OCI-LY7 (cell line): ENCODE results near the gene NKPD1. TPM values are rescaled to one million over a fixed set of nuclear protein-coding genes. Genes with fewer than 3 reads are reported as not detected.

Source experiments
- BruUV-seq: library from RNA; stranded (reverse); fragments of 400-500 nt; replicated peaks from 2 replicates; lab custom pipeline; 2021; lab: Mats Ljungman, UMichigan
- CTCF ChIA-PET: fragments of 300-600 bp; sonication (Branson Sonifier 250); formaldehyde crosslinking; loops from one replicate; lab custom pipeline; 2022; ENCODE audit warnings: antibody characterized with exemption; ENCODE audit not compliant: unreplicated experiment; lab: Charles Lee
- POLR2A ChIA-PET: fragments of 300-600 bp; sonication (Branson Sonifier 250); formaldehyde crosslinking; loops from one replicate; lab custom pipeline; 2022; ENCODE audit warnings: antibody characterized with exemption; lab: Charles Lee
- DNase-seq: peaks from one replicate; pipeline ENCODE4 v3.0.0-alpha.2; 2015; ENCODE audit warnings: low spot score
- H2AFZ ChIP-seq: fragments of 200-600 bp; sonication (generic), shearing (Covaris generic); 2 replicates; pipeline ENCODE4 v1.6.1; 2014; ENCODE audit warnings: mild to moderate bottlenecking, antibody characterized with exemption, low read length, moderate library complexity
- H3K27ac ChIP-seq: fragments of 200-600 bp; sonication (generic); 2 replicates; pipeline ENCODE4 v1.5.1; 2014; ENCODE audit warnings: mixed run types, low read depth, mild to moderate bottlenecking, moderate library complexity, low read length, inconsistent platforms; ENCODE audit not compliant: poor library complexity, severe bottlenecking
- H3K36me3 ChIP-seq: fragments of 200-600 bp; sonication (generic); 2 replicates; pipeline ENCODE4 v1.6.1; 2014; ENCODE audit warnings: mild to moderate bottlenecking, antibody characterized with exemption, low read length, moderate library complexity, mixed read lengths; ENCODE audit not compliant: insufficient read depth
- H3K4me1 ChIP-seq: fragments of 200-600 bp; sonication (generic); 2 replicates; pipeline ENCODE4 v1.5.1; 2014; ENCODE audit warnings: mild to moderate bottlenecking, low read length; ENCODE audit not compliant: insufficient read depth, poor library complexity, severe bottlenecking
- H3K4me2 ChIP-seq: fragments of 200-600 bp; sonication (generic); 2 replicates; pipeline ENCODE4 v1.6.1; 2014; ENCODE audit warnings: mild to moderate bottlenecking, low read length
- H3K4me3 ChIP-seq: fragments of 200-600 bp; sonication (generic); 2 replicates; pipeline ENCODE4 v1.5.1; 2014; ENCODE audit warnings: mild to moderate bottlenecking, low read depth, low read length; ENCODE audit not compliant: poor library complexity, severe bottlenecking
- H3K79me2 ChIP-seq: fragments of 200-600 bp; sonication (generic); 2 replicates; pipeline ENCODE4 v1.6.1; 2016; ENCODE audit warnings: low read depth, mild to moderate bottlenecking, low read length, moderate library complexity, mixed read lengths; ENCODE audit not compliant: insufficient read depth
- H3K9me2 ChIP-seq: fragments of 200-600 bp; sonication (generic); 2 replicates; pipeline ENCODE4 v1.6.1; 2016; ENCODE audit warnings: mild to moderate bottlenecking, low read length, mixed read lengths; ENCODE audit not compliant: insufficient read depth
- H3K9me3 ChIP-seq: fragments of 200-600 bp; sonication (generic); 2 replicates; pipeline ENCODE4 v1.6.1; 2014; ENCODE audit warnings: mild to moderate bottlenecking, mixed run types, low read length, mixed read lengths
- H4K20me1 ChIP-seq: fragments of 200-600 bp; sonication (generic); 2 replicates; pipeline ENCODE4 v1.6.1; 2014; ENCODE audit warnings: mild to moderate bottlenecking, antibody characterized with exemption, low read length, moderate library complexity, mixed read lengths; ENCODE audit not compliant: insufficient read depth
- EZH2phosphoT487 ChIP-seq: fragments of 200-600 bp; sonication (generic); IDR thresholded peaks from 2 replicates; pipeline ENCODE4 v1.6.1; 2018; ENCODE audit warnings: low read depth, borderline replicate concordance, mild to moderate bottlenecking, mixed run types, antibody characterized with exemption, low read length, moderate library complexity, mixed read lengths
- intact Hi-C: fragments of 100-400 bp; cut with micrococcal nuclease; formaldehyde crosslinking; loops from one replicate; pipeline ENCODE4 v1.10.0; 2022; ENCODE audit not compliant: unreplicated experiment
- total RNA-seq, 2 experiments: library from RNA; depleted of rRNA in 1 of 2; stranded (reverse); fragments of >200 nt in 1 of 2; shearing (Covaris generic) in 1 of 2; gene quantifications; 2 replicates each; pipeline ENCODE4 v1.2.3, GENCODE V29; 2014 to 2022
- TF ChIP-seq, protein P1 (sequence below): fragments of 200-600 bp; sonication (generic); conservative IDR thresholded peaks from 2 replicates; pipeline ENCODE4 v1.5.1; 2014; ENCODE audit warnings: mild to moderate bottlenecking, antibody characterized with exemption, low read length, moderate library complexity, mixed read lengths

The NKPD1 gene
- total RNA-seq, 2 experiments from 2014 or later: 0.50 to 1.0 TPM

DNA sequence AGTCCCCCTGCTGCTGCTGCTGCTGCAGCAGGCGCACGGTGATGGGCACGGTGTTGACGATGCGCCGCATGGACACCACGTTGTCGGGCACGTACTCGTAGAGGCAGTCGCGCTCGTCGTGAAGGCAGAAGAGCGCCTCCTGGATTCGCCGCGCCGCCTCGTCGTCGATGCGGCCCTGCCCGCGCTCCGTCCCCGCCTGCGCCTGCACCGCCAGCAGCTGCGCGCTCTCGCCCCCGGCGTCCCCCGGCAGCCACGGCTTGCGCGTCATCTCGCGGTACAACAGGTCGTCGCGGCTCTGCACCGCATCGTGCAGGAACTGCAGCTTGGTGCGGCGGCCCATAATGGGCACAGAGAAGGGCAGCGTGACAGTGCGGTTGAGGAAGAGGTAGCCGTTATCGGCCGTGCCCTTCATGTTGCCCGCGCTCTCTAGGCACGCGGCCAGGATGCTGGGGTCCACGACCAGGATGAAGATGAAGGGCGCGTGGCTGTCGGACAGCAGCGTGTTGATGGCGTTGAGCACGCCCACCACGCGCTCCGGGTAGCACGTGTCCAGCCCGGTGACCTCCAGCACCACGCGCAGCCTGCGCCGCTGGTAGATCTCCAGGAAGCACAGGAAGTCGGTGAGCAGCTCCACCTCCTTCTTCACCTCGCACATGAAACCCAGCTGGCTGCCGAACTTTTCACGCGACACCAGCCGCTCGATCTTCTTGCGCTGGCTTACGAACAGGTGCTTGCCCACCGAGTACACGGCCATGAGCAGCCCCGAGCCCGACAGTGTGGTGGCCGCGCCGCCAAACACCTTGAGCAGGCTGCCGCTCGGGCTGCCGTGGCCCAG is 8.1 kb downstream of the NKPD1 start:
- peaks cover 11% of the 10 kb centered on the region for H3K4me1 ChIP-seq
- TF ChIP-seq, protein P1, sequence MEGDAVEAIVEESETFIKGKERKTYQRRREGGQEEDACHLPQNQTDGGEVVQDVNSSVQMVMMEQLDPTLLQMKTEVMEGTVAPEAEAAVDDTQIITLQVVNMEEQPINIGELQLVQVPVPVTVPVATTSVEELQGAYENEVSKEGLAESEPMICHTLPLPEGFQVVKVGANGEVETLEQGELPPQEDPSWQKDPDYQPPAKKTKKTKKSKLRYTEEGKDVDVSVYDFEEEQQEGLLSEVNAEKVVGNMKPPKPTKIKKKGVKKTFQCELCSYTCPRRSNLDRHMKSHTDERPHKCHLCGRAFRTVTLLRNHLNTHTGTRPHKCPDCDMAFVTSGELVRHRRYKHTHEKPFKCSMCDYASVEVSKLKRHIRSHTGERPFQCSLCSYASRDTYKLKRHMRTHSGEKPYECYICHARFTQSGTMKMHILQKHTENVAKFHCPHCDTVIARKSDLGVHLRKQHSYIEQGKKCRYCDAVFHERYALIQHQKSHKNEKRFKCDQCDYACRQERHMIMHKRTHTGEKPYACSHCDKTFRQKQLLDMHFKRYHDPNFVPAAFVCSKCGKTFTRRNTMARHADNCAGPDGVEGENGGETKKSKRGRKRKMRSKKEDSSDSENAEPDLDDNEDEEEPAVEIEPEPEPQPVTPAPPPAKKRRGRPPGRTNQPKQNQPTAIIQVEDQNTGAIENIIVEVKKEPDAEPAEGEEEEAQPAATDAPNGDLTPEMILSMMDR: no peak
- TF ChIP-seq EZH2phosphoT487: no peak
- intact Hi-C loops: no loop called here
- ChIA-PET POLR2A (no interaction called here), CTCF (interaction anchor here (0.7 kb wide), 1 partner anchor 25 kb away, joined by 3 read pairs; no protein-coding TSS in a partner anchor)
- H3K79me2 ChIP-seq: no peaks in the 10 kb centered on the region
- H3K9me2 ChIP-seq: no peaks in the 10 kb centered on the region
- no peak overlapping the region for H3K27ac ChIP-seq
- H3K9me3 ChIP-seq: no peaks in the 10 kb centered on the region
- H3K36me3 ChIP-seq: no peaks in the 10 kb centered on the region; the same call in 1 of the 2 replicates
- H3K4me3 ChIP-seq: no peak overlapping the region
- no peaks in the 10 kb centered on the region for H4K20me1 ChIP-seq
- no TSS peak for BruUV-seq
- H2AFZ ChIP-seq: no peak overlapping the region
- no peak for DNase-seq
- no peak overlapping the region for H3K4me2 ChIP-seq

DNA sequence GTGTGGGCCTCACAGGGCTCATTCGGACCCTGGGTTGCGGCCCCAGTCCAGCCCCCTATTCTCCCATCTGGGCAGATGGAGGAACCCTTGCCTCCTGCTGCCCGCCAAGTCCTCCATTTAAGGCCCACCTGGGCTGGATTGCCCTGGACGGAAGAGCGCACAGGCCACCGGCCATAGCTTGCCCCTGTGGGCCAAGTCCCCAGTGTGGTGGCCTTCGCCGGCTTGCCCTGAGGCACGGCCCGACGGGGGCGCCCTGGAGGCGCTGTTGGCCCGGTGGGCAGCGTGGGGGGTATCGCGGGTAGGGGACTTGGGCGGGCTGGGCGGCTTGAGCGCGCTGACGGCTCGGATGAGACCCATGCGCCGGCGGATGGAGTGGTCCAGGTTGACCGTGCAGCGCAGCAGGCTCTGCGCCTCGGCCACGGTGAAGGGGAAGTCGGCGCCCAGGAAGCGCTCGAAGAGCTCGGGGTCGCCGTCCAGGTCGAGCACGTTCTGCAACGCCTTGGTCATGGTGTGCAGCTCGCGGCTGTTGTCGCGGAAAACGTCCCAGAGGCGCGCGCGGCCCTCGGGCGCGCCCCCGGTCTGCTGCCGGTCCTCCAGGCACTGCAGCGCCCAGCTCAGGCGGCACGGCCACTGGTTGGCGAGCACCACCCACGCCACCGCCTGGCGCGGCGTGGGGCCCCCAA is 8.8 kb downstream of the NKPD1 start:
- BruUV-seq: no TSS peak
- peaks cover 11% of the 10 kb centered on the region for H3K4me1 ChIP-seq
- no peaks in the 10 kb centered on the region for H3K79me2 ChIP-seq
- no peaks in the 10 kb centered on the region; the same call in none of the 2 replicates for H3K36me3 ChIP-seq
- intact Hi-C loops: no loop called here
- no peaks in the 10 kb centered on the region for H4K20me1 ChIP-seq
- H3K9me3 ChIP-seq: no peaks in the 10 kb centered on the region
- H3K27ac ChIP-seq: no peak overlapping the region
- H3K9me2 ChIP-seq: no peaks in the 10 kb centered on the region
- no peak for DNase-seq
- ChIA-PET CTCF (no interaction called here), POLR2A (no interaction called here)
- H2AFZ ChIP-seq: no peak overlapping the region
- H3K4me2 ChIP-seq: no peak overlapping the region
- no peak overlapping the region for H3K4me3 ChIP-seq
- no peak for TF ChIP-seq EZH2phosphoT487
- TF ChIP-seq, protein P1: no peak

DNA sequence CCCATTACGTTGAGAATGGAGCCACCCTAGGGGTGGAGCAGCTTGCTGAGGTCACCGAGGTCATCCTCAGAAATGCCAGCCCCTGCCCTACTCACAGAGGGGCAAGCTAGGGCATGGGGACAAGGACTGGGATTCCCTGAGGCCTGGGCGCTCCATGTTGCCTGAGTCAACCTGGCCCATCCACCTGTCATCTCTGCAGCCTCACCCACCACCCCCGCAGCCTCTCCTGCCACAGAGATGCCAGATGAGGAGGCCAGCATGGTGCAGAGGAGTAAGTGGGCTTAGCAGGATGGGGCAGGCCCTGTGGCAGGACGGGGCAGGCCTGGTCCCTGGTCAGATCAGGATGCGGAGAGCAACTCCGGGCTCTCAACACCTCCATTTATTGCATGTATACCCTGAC is 9.5 kb downstream of the NKPD1 start:
- no peak overlapping the region for H3K27ac ChIP-seq
- H3K36me3 ChIP-seq: peaks cover 4% of the 10 kb centered on the region
- no peaks in the 10 kb centered on the region for H4K20me1 ChIP-seq
- BruUV-seq: no TSS peak
- H3K4me2 ChIP-seq: no peak overlapping the region
- ChIA-PET CTCF (no interaction called here), POLR2A (no interaction called here)
- no peak for DNase-seq
- H3K9me2 ChIP-seq: no peaks in the 10 kb centered on the region
- no peaks in the 10 kb centered on the region for H3K9me3 ChIP-seq
- H3K79me2 ChIP-seq: no peaks in the 10 kb centered on the region
- intact Hi-C loops: no loop called here
- peaks cover 11% of the 10 kb centered on the region for H3K4me1 ChIP-seq
- H3K4me3 ChIP-seq: no peak overlapping the region
- no peak for TF ChIP-seq EZH2phosphoT487
- TF ChIP-seq, protein P1: no peak
- no peak overlapping the region for H2AFZ ChIP-seq
